Cortex of kidney (tissue), 1 donor: ENCODE measurements around the gene NDFIP2.
"Not testable (repeated sequence)": the region's sequence is repeated elsewhere in the genome, so short reads cannot be mapped to it uniquely, and the experiment has no call there.

Experiments used
- DNase-seq: peaks from one replicate; lab custom pipeline; 2025; lab: John Stamatoyannopoulos, UW

Gene NDFIP2

GRCh38 chr13:79600146-79600545, 119.2 kb downstream of the NDFIP2 start:
- not testable (repeated sequence) for DNase-seq

GRCh38 chr13:79602936-79603335, 122.0 kb downstream of the NDFIP2 start:
- DNase-seq = no peak

- no peak for DNase-seq
Measured at GRCh38 chr13:79604752-79605151, 123.8 kb downstream of the NDFIP2 start.
